ENCODE data around the gene EPHB3.

EPHB3 gene

GRCh38 chr3:184577546-184577945 is 16.0 kb downstream of the EPHB3 start:
- H3K27ac ChIP-seq = no peak overlapping the region
- no peak overlapping the region for H3K4me3 ChIP-seq (ENCODE audit: low read depth, low read length)
- no peaks in the 10 kb centered on the region for H3K27me3 ChIP-seq (ENCODE audit: control insufficient read depth, insufficient read depth, low read length)
- H2AFZ ChIP-seq = no peak overlapping the region
- H3K9ac ChIP-seq = no peak overlapping the region
- no peaks in the 10 kb centered on the region for H3K9me3 ChIP-seq (ENCODE audit: control insufficient read depth, low read length)
- H3K4me1 ChIP-seq = no peaks in the 10 kb centered on the region
- no peaks in the 10 kb centered on the region for H3K36me3 ChIP-seq (ENCODE audit: control insufficient read depth, insufficient read depth, low read length)
- no peaks in the 10 kb centered on the region for H3K79me2 ChIP-seq
- no peak overlapping the region for H3K4me2 ChIP-seq (ENCODE audit: low read length)
- TF ChIP-seq CTCF (IDR thresholded peaks at IDR 0.05) = no peak

GRCh38 chr3:184578218-184578617 is 16.6 kb downstream of the EPHB3 start:
- no peak for TF ChIP-seq CTCF (IDR thresholded peaks at IDR 0.05)
- no peaks in the 10 kb centered on the region for H3K4me1 ChIP-seq
- no peak overlapping the region for H3K27ac ChIP-seq
- no peaks in the 10 kb centered on the region for H3K9me3 ChIP-seq (ENCODE audit: control insufficient read depth, low read length)
- H3K4me3 ChIP-seq (ENCODE audit: low read depth, low read length) = no peak overlapping the region
- no peaks in the 10 kb centered on the region for H3K27me3 ChIP-seq (ENCODE audit: control insufficient read depth, insufficient read depth, low read length)
- H2AFZ ChIP-seq = no peak overlapping the region
- no peak overlapping the region for H3K9ac ChIP-seq
- no peaks in the 10 kb centered on the region for H3K36me3 ChIP-seq (ENCODE audit: control insufficient read depth, insufficient read depth, low read length)
- no peak overlapping the region for H3K4me2 ChIP-seq (ENCODE audit: low read length)
- no peaks in the 10 kb centered on the region for H3K79me2 ChIP-seq

- Histone ChIP-seq H2AFZ (no peak overlapping the region), H3K36me3 (ENCODE audit: control insufficient read depth, insufficient read depth, low read length) (no peaks in the 10 kb centered on the region)
- no peak for TF ChIP-seq CTCF (IDR thresholded peaks at IDR 0.05)
Measured at GRCh38 chr3:184578822-184579221, 17.2 kb downstream of the EPHB3 start.

GRCh38 chr3:184579513-184579912 is 17.9 kb downstream of the EPHB3 start:
- Histone ChIP-seq H3K27me3 (ENCODE audit: control insufficient read depth, insufficient read depth, low read length) (no peaks in the 10 kb centered on the region), H3K4me1 (no peaks in the 10 kb centered on the region), H3K9me3 (ENCODE audit: control insufficient read depth, low read length) (no peaks in the 10 kb centered on the region), H3K27ac (no peak overlapping the region), H3K36me3 (ENCODE audit: control insufficient read depth, insufficient read depth, low read length) (no peaks in the 10 kb centered on the region), H3K4me2 (ENCODE audit: low read length) (no peak overlapping the region), H2AFZ (no peak overlapping the region), H3K9ac (no peak overlapping the region), H3K79me2 (no peaks in the 10 kb centered on the region), H3K4me3 (ENCODE audit: low read depth, low read length) (no peak overlapping the region)
- no peak for TF ChIP-seq CTCF (IDR thresholded peaks at IDR 0.05)

More at GRCh38 chr3:184578822-184579221, 17.2 kb downstream of the EPHB3 start:
- no peaks in the 10 kb centered on the region for H3K9me3 ChIP-seq (ENCODE audit: control insufficient read depth, low read length)
- no peaks in the 10 kb centered on the region for H3K79me2 ChIP-seq
- no peak overlapping the region for H3K9ac ChIP-seq
- H3K4me1 ChIP-seq = no peaks in the 10 kb centered on the region
- H3K27me3 ChIP-seq (ENCODE audit: control insufficient read depth, insufficient read depth, low read length) = no peaks in the 10 kb centered on the region
- H3K4me2 ChIP-seq (ENCODE audit: low read length) = no peak overlapping the region
- no peak overlapping the region for H3K27ac ChIP-seq
- H3K4me3 ChIP-seq (ENCODE audit: low read depth, low read length) = no peak overlapping the region

GRCh38 chr3:184580376-184580775 is 18.8 kb downstream of the EPHB3 start:
- no peaks in the 10 kb centered on the region for H3K4me1 ChIP-seq

More at GRCh38 chr3:184580376-184580775, 18.8 kb downstream of the EPHB3 start:
- H3K79me2 ChIP-seq = no peaks in the 10 kb centered on the region
- H2AFZ ChIP-seq = no peak overlapping the region
- no peak overlapping the region for H3K4me3 ChIP-seq (ENCODE audit: low read depth, low read length)
- no peak for TF ChIP-seq CTCF (IDR thresholded peaks at IDR 0.05)
- no peak overlapping the region for H3K27ac ChIP-seq
- no peak overlapping the region for H3K9ac ChIP-seq
- no peaks in the 10 kb centered on the region for H3K27me3 ChIP-seq (ENCODE audit: control insufficient read depth, insufficient read depth, low read length)
- no peaks in the 10 kb centered on the region for H3K9me3 ChIP-seq (ENCODE audit: control insufficient read depth, low read length)
- no peak overlapping the region for H3K4me2 ChIP-seq (ENCODE audit: low read length)
- H3K36me3 ChIP-seq (ENCODE audit: control insufficient read depth, insufficient read depth, low read length) = no peaks in the 10 kb centered on the region

Measured in parathyroid adenoma (tissue), 2 donors.